Measurements from ENCODE around the gene MND1.

Gene MND1

GRCh38 chr4:153371701-153372234 is 27.3 kb downstream of the MND1 start:
- CTCF ChIA-PET: no interaction called here

GRCh38 chr4:153372967-153373562 is 28.6 kb downstream of the MND1 start:
- DNase-seq (ENCODE audit: low spot score): no peak
- ChIA-PET CTCF (no interaction called here), POLR2A (ENCODE audit: low non-redundant PET) (no interaction called here)
- TF ChIP-seq CTCF (conservative IDR thresholded peaks at IDR 0.05; ENCODE audit: low read depth): no peak
- no peak overlapping the region for H3K27ac ChIP-seq

More at GRCh38 chr4:153371701-153372234, 27.3 kb downstream of the MND1 start:
- POLR2A ChIA-PET (ENCODE audit: low non-redundant PET): no interaction called here
- TF ChIP-seq CTCF (conservative IDR thresholded peaks at IDR 0.05; ENCODE audit: low read depth): no peak
- H3K27ac ChIP-seq: no peak overlapping the region
- DNase-seq (ENCODE audit: low spot score): no peak

GRCh38 chr4:153374442-153374841 is 30.0 kb downstream of the MND1 start:
- POLR2A ChIA-PET (ENCODE audit: low non-redundant PET): no interaction called here
- DNase-seq (ENCODE audit: low spot score): no peak
- TF ChIP-seq CTCF (conservative IDR thresholded peaks at IDR 0.05; ENCODE audit: low read depth): no peak
- CTCF ChIA-PET: interaction anchor here (0.8 kb wide), 1 partner anchor 58 kb away, joined by 4 read pairs; no protein-coding TSS in a partner anchor
- H3K27ac ChIP-seq: no peak overlapping the region

GRCh38 chr4:153375303-153375702 is 30.8 kb downstream of the MND1 start:
- H3K27ac ChIP-seq: no peak overlapping the region
- no peak for TF ChIP-seq CTCF (conservative IDR thresholded peaks at IDR 0.05; ENCODE audit: low read depth)
- no peak for DNase-seq (ENCODE audit: low spot score)
- ChIA-PET CTCF (interaction anchor here (0.8 kb wide), 1 partner anchor 58 kb away, joined by 4 read pairs; no protein-coding TSS in a partner anchor), POLR2A (ENCODE audit: low non-redundant PET) (no interaction called here)

- no peak for TF ChIP-seq CTCF (conservative IDR thresholded peaks at IDR 0.05; ENCODE audit: low read depth)
- CTCF ChIA-PET: no interaction called here
- no peak for DNase-seq (ENCODE audit: low spot score)
- H3K27ac ChIP-seq: no peak overlapping the region
- POLR2A ChIA-PET (ENCODE audit: low non-redundant PET): no interaction called here
Observed at GRCh38 chr4:153383131-153383530, 38.6 kb downstream of the MND1 start.

- DNase-seq (ENCODE audit: low spot score): no peak
- no peak overlapping the region for H3K27ac ChIP-seq
- ChIA-PET CTCF (interaction anchor here (0.6 kb wide), 1 partner anchor 791 kb away, joined by 8 read pairs; no protein-coding TSS in a partner anchor), POLR2A (ENCODE audit: low non-redundant PET) (no interaction called here)
- TF ChIP-seq CTCF (conservative IDR thresholded peaks at IDR 0.05; ENCODE audit: low read depth): no peak
Observed at GRCh38 chr4:153384160-153384559, 39.7 kb downstream of the MND1 start.

Measured in RWPE1 (cell line).